ENCODE data around the gene TWF2. TPM values are rescaled to one million over a fixed set of nuclear protein-coding genes. Genes with fewer than 3 reads are reported as not detected.

The TWF2 gene
- total RNA-seq, 4 donors from 2014 or later = 33.2 to 46.2 (median 42.6) TPM

GRCh38 chr3:52198643-52199608 is 40.0 kb downstream of the TWF2 start:
- Histone ChIP-seq H3K4me3 (peak overlapping the region; percentile 72), H3K27me3 (no peaks in the 10 kb centered on the region), H3K4me1 (peaks cover 60% of the 10 kb centered on the region), H3K9me3 (no peaks in the 10 kb centered on the region), H3K36me3 (peaks cover 17% of the 10 kb centered on the region), H3K27ac (peak overlapping the region; percentile 68)
- 40% methylated on average over 14 of the region's 14 CpGs for WGBS
- DNase-seq (ENCODE audit: low spot score in 2 of 2) = no peak
- TF ChIP-seq EP300 (IDR thresholded peaks at IDR 0.05) = no peak
- no peak for TF ChIP-seq POLR2A (IDR thresholded peaks at IDR 0.05)
- no peak for TF ChIP-seq CTCF (IDR thresholded peaks at IDR 0.05)
- no peak for TF ChIP-seq POLR2AphosphoS5 (IDR thresholded peaks at IDR 0.05)

- DNase-seq (ENCODE audit: low spot score in 2 of 2) = peak; percentile 93
- Histone ChIP-seq H3K4me3 (peak within 1 kb of the TSS; percentile 72), H3K36me3 (peaks cover 8% of the 10 kb centered on the region), H3K9me3 (no peaks in the 10 kb centered on the region), H3K27ac (peak within 1 kb of the TSS; percentile 68), H3K27me3 (no peaks in the 10 kb centered on the region), H3K4me1 (peaks cover 55% of the 10 kb centered on the region)
- 2% methylated on average over 44 of the region's 71 CpGs for WGBS
- TF ChIP-seq POLR2A (IDR thresholded peaks at IDR 0.05) = peak in 1 of 2 donors; percentile 65
- peak in 1 of 2 donors; percentile 21 for TF ChIP-seq CTCF (IDR thresholded peaks at IDR 0.05)
- peak in 1 of 3 donors; percentile 23 for TF ChIP-seq POLR2AphosphoS5 (IDR thresholded peaks at IDR 0.05)
- TF ChIP-seq EP300 (IDR thresholded peaks at IDR 0.05) = no peak
These were observed 40.9 kb downstream of the TWF2 start, which contains the start of gene ALAS1 for GRCh38 chr3:52197842-52198625. TSS of gene ALAS1 (plus strand) at chr3:52198160. CDS start at chr3:52199242, 1,082 bp downstream.

- WGBS = 42% methylated on average over 10 of the region's 10 CpGs
- H3K27ac ChIP-seq = peak overlapping the region; percentile 68
- TF ChIP-seq POLR2A (IDR thresholded peaks at IDR 0.05) = no peak
- TF ChIP-seq POLR2AphosphoS5 (IDR thresholded peaks at IDR 0.05) = no peak
- TF ChIP-seq CTCF (IDR thresholded peaks at IDR 0.05) = no peak
- TF ChIP-seq EP300 (IDR thresholded peaks at IDR 0.05) = no peak
- DNase-seq (ENCODE audit: low spot score in 2 of 2) = no peak
- H3K4me3 ChIP-seq = peak overlapping the region; percentile 72
- H3K4me1 ChIP-seq = peaks cover 51% of the 10 kb centered on the region
- peaks cover 3% of the 10 kb centered on the region for H3K36me3 ChIP-seq
- H3K9me3 ChIP-seq = no peaks in the 10 kb centered on the region
- no peaks in the 10 kb centered on the region for H3K27me3 ChIP-seq
These were observed 41.5 kb downstream of the TWF2 start for GRCh38 chr3:52197499-52197841.

GRCh38 chr3:52196977-52197376 is 42.0 kb downstream of the TWF2 start:
- Histone ChIP-seq H3K27me3 (no peaks in the 10 kb centered on the region), H3K9me3 (no peaks in the 10 kb centered on the region), H3K4me1 (peaks cover 51% of the 10 kb centered on the region), H3K4me3 (no peak overlapping the region), H3K27ac (peak overlapping the region; percentile 68), H3K36me3 (no peaks in the 10 kb centered on the region)
- TF ChIP-seq POLR2AphosphoS5 (IDR thresholded peaks at IDR 0.05) (no peak), POLR2A (IDR thresholded peaks at IDR 0.05) (no peak), EP300 (IDR thresholded peaks at IDR 0.05) (no peak)
- no peak for DNase-seq (ENCODE audit: low spot score in 2 of 2)
- 39% methylated on average over 3 of the region's 3 CpGs for WGBS

- Histone ChIP-seq H3K36me3 (no peaks in the 10 kb centered on the region), H3K27ac (peak overlapping the region; percentile 68), H3K4me1 (peaks cover 50% of the 10 kb centered on the region), H3K4me3 (no peak overlapping the region), H3K9me3 (no peaks in the 10 kb centered on the region), H3K27me3 (no peaks in the 10 kb centered on the region)
- TF ChIP-seq EP300 (IDR thresholded peaks at IDR 0.05) (no peak), POLR2AphosphoS5 (IDR thresholded peaks at IDR 0.05) (no peak), POLR2A (IDR thresholded peaks at IDR 0.05) (no peak), CTCF (IDR thresholded peaks at IDR 0.05) (no peak)
- no peak for DNase-seq (ENCODE audit: low spot score in 2 of 2)
- WGBS = 56% methylated on average over 10 of the region's 10 CpGs
These were observed 43.1 kb downstream of the TWF2 start for GRCh38 chr3:52195823-52196331.

All from suprapubic skin (tissue), 4 donors.